Measurements from ENCODE around the gene GPC1.

Gene GPC1

DNA sequence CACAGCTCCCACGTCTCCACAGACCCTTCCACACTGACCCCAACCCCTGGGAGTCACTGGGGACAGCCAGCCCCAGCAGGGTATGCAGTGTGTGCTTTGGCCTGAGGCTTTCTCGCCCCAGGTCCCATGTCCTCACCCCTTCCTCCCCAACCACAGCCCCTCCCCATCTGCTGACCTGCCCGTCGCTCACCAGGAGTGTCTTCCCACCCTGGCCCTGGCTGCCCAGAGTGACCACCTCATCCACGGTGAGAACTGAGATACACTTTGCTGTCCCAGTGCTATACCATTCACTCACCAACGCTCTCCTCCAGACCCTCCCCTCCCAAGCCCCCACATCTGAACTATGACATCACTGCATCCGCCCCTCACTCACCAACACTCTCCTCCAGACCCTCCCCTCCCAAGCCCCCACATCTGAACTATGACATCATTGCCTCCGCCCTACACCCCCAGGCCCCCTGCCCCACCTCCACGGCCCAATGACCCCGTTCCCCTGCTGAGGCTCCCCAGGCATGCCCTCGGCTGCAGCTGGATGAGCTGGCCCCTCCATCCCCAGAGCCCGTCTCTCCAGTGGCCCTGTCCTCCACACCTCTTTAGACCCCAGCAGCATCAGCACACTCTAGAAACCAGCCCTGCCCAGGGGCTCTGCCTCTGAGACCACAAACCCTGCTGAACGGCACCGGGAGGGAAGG, 67.1 kb downstream of the GPC1 start:
- DNase-seq = no peak

DNA sequence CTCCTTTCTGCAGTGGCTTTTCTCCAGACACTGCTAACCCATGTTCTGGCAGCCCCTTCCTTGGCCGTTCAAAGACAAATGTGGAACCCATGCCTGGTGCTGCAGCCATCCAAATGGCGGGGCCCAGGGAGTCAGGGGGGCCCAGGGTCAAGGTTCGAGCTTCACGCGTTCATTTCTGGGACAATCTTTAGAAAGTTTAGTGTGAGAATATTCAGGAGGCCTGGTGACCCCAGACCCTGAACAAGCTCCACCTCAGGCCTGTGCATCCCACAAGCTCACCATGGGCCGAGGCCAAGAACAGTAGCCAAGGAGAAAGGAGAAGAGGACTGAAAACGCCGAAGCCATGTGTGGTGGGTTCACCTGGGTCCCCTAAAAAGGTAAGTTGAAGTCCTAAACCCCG, 67.9 kb downstream of the GPC1 start:
- no peak for DNase-seq

DNA sequence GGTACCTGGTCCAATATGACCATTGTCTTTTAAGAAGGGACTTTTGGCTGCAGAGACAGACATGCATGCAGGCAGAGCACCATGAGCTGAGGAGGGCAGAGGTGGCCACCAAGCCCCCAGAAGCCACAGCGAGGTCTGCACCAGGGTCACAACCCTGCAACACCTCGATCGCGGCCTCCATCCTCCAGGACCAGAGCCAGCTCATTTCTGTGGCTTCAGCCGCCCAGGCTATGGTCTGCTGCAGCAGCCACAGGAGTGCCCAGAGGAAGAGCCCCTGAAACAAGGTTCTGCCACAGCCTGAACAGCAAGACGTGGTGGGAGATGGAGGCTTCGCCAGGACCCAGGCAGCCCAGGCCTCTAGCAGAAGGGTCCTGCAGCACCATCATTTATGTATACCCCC, 68.4 kb downstream of the GPC1 start:
- peak; percentile 5 for DNase-seq

GRCh38 chr2:240505910-240506309, 70.4 kb downstream of the GPC1 start:
- no peak for DNase-seq

- peak; percentile 10 for DNase-seq
Measured at GRCh38 chr2:240506406-240507059, 71.1 kb downstream of the GPC1 start.

DNA sequence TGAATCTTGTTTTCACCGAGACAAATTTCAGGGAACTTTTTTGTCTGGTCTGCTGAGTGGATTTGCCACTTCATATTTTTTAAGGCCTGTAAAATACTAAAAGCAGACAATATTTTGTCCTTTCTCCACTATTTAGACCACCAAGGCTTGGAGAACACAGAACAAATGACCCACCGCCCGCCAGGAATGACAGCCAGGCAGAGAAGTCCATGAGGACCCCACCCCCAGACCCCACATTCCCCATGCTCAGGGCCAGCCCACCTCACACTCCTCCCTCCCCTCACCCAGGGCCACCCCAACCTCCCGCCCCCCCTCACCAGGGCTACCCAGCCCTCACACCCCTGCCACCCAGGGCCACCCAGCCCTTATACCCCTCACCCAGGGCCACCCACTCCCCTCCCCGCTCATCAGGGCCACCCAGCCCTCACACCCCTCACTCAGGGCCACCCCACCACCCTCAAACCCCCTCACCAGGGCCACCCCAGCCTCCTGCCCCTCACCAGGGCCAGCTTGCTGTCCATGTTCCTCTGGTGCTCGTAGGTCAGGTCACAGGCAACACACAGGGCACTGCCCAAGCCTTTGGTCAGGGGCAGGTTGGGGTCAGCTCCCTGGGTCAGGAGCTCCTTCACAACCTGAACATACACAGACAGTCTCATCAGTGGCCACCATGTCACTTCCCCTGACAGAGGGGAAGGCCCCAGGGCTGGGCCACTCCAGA, 71.8 kb downstream of the GPC1 start:
- DNase-seq = no peak

GRCh38 chr2:240507778-240508251, 72.4 kb downstream of the GPC1 start:
- peak; percentile 12 for DNase-seq

DNA sequence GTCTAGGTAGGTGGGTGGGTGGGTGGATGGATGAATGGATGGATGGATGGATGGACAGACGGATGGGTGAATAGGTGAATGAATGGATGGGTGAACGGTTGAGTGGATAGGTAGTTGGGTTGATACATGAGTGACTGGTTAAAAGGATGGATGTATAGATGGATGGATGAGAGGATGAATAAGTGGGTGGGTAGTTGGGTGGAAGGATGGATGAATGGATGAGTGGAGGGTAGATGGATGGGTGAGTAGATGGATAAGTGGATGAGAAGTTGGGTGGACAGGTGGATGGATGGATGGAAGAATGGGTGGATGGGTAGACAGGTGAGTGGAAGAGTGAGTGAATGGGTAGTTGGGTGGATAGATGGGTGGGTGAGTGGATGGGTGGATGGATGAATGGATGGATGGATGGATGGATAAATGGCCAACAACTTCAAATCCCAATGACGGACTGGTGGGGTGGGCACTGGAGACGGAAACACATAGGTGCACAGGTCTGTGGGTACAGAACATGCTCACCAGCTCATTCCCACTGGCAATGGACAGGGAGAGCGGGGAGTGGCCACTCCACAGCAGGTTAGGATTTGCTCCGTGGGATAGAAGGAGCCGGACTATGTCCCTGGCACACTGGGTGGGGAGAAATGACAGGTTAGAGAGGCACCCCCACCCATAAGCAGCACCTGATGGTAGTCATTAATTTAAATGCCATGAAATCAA, 73.5 kb downstream of the GPC1 start:
- peak; percentile 10 for DNase-seq

DNA sequence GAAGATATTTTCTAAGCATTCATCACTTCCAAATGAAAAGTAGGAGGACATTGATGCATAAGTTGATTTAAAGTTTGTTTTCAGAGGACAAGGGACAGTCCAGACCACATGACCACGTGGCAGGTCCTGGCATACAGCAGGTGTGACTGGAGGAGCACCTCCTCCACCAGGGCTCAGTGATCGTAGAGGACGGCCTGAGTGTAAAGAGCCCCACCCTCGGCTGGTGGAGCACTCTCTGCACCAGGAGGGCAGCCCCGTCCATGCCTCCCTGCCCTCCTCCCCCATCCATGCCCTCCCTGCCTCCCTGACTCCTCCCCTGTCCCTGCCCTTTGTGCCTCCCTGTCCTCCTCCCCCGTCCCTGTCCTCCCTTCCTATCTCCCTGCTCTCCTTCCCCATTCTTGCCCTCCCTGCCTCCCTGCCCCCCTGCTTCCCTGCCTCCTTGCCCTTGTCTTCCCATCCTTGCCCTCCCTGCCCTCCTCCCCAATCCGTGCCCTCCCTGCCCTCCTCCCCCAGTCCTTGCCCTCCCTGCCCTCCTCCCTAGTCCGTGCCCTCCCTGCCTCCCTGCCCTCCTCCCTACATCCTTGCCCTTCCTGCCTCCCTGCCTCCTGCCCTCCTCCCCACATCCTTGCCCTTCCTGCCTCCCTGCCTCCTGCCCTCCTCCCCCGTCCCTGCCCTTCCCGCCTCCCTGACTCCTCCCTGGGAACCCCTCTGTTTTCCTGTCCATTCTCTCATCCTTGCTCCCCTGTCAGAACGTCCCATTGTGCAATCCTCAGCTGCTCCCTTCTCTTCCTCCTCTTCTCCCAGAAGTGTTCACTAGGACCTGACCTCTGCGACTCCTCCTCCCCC, 74.4 kb downstream of the GPC1 start:
- DNase-seq = peak; percentile 8

- peak; percentile 6 for DNase-seq
Measured at GRCh38 chr2:240510513-240511210, 75.2 kb downstream of the GPC1 start.

DNA sequence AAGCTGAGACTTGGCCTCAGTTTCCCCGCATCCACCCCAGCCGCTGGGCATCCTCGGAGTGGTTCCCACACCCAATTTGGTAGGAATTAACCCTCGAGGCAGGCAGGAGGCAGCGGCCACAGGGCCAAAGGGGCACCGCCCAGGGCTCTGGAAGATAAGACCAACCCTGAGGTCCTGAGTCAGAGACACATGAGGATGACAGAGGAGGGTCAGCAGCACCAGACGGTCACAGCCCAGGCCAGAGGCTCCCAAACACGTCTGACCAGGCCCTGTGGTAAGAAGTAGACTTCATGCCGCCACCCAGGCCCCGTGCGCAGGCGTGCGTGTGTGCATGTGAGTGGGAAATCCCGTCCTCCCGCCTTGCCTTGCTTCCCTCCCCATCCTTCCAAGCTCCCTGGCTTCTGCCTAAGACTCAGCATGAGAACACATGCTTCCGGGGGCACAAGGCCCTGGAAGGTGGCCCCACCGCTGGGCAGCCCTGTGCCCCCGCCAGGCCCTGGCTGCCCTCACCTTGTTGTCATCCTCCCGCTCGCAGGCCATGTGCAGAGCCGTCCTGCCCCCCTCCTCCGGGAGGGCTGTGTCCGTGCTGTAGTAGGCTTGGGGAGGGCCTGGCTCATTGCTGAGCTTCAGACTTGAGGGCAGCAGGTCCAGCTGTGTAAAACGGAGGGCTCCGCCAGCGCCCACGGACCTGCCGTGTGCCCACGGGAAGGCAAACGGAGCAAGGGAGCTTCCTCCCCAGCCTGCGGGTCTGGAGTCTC, 76.1 kb downstream of the GPC1 start:
- peak; percentile 12 for DNase-seq

- DNase-seq = peak; percentile 10
Measured at GRCh38 chr2:240512109-240512485, 76.6 kb downstream of the GPC1 start.

GRCh38 chr2:240512666-240513535, 77.4 kb downstream of the GPC1 start:
- DNase-seq = peak; percentile 15

DNA sequence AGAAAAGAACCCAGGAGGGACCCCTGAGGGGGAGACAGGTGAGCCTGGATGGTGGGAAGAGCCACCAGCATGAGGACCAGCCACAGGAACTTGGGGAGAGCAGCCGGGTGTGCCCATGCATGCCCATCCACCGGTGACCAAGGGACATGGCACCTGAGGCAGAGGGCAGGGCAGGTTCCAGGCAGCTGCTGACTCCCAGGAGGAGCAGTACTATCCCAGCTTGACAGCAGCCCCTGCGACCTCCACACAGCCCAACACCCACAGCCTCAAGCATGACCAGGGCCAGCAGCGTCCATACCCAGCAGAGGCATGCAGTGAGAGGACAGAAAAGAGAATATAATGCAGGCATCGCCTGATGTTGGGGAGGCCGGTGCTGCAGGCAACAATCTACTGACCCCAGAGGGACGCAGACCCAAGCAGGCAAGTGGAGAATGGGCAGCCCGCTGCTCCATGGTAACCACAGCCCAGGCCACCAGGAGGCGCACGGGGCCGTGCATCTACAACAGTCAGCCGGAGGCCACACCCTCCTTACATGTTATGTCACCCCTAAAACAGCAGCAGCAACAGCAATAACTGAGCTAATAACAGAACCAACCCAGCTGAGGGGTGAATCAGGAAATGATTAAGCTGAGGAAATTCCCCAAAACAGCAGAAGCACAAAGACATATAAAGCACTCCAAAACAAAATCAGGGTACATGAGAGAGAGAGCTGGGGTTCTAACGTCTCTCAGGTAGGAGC, 78.3 kb downstream of the GPC1 start:
- peak; percentile 85 for DNase-seq

DNA sequence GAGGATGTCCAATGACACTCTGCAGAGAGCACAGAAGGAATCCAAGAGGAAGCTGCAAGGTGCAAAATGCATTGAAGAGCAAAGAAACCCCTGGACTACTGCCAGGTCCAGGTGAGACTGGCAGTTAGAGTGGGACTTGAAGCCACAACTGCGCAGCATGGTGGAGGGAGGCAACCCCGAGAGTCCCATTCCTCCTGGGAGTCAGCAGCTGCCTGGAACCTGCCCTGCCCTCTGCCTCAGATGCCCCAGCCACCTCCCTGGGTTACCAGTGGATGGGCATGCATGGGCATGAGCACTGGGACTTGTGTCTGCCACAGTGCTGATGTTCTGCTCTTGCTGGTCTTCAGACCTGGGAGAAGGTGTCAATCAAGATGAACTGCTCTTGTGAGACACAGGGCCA, 79.2 kb downstream of the GPC1 start:
- DNase-seq = peak; percentile 8

- no peak for DNase-seq
Measured at GRCh38 chr2:240517342-240517741, 81.9 kb downstream of the GPC1 start.
